A549 (cell line): ENCODE data around the gene ZNF850. TPM values are rescaled to one million over a fixed set of nuclear protein-coding genes. Genes with fewer than 3 reads are reported as not detected.

Experiments used
- ATAC-seq, 2 experiments: fragments of 200-7000 bp in 1 of 2; fragments of >200 bp in 1 of 2; cut with Nextera tagmentation in 1 of 2; cut with Tn5 transposase in 1 of 2; 3 replicates each; pipeline versions ENCODE4 v1.8.0 to v1.9.1; 2018 to 2020; ENCODE audit warnings: mild to moderate bottlenecking in 1 of 2, moderate library complexity in 1 of 2
- CTCF ChIA-PET: fragments of 300-600 bp; sonication (Branson Sonifier 250); formaldehyde crosslinking; extraction: SDS; loops from one replicate; lab custom pipeline; 2021; ENCODE audit warnings: antibody characterized with exemption, inconsistent platforms; lab: Yijun Ruan, JAX
- POLR2A ChIA-PET: fragments of 350-600 bp; formaldehyde crosslinking; extraction: SDS; loops from one replicate; lab custom pipeline; 2021; ENCODE audit warnings: antibody characterized with exemption, inconsistent platforms; lab: Yijun Ruan, JAX
- DNase-seq, 2 experiments: peaks; one replicate each; pipeline versions ENCODE4 v3.0.0 to v3.0.0-alpha.2; 2011 to 2016; ENCODE audit warnings: low read depth in 1 of 2, low spot score in 1 of 2
- FAIRE-seq: peaks from 2 replicates; lab custom pipeline; 2011; peaks lifted over from hg19 to GRCh38; lab: Jason Lieb, UNC
- H3K27ac ChIP-seq, 2 experiments: fragments of >200 bp; sonication (Bioruptor Twin); formaldehyde crosslinking; 3 replicates each; pipeline ENCODE4 v1.5.1; 2016 to 2017
- H3K4me1 ChIP-seq: fragments of >200 bp; sonication (Bioruptor Twin); formaldehyde crosslinking; 3 replicates; pipeline ENCODE4 v1.6.1; 2016
- H3K4me2 ChIP-seq: fragments of >200 bp; sonication (Bioruptor Twin); formaldehyde crosslinking; 3 replicates; pipeline ENCODE4 v1.6.1; 2016
- H3K4me3 ChIP-seq: fragments of >200 bp; sonication (Bioruptor Twin); formaldehyde crosslinking; 3 replicates; pipeline ENCODE4 v1.5.1; 2016
- H3K9me3 ChIP-seq: fragments of >200 bp; sonication (Bioruptor Twin); formaldehyde crosslinking; 3 replicates; pipeline ENCODE4 v1.6.1; 2016
- CBX2 ChIP-seq: fragments of 200-600 bp; sonication (generic); IDR thresholded peaks from 2 replicates; pipeline ENCODE4 v1.6.1; 2016; ENCODE audit warnings: low read depth, mild to moderate bottlenecking, borderline replicate concordance
- CEBPB ChIP-seq, 2 experiments: fragments of >200 bp in 1 of 2; sonication (Bioruptor Twin) in 1 of 2; formaldehyde crosslinking in 1 of 2; IDR thresholded peaks; 2 replicates each; pipeline ENCODE4 v1.6.1; 2012 to 2016
- EHF ChIP-seq: fragments of 250-450 bp; sonication (Bioruptor Pico); IDR thresholded peaks from 2 replicates; pipeline ENCODE4 v1.5.0; 2020; ENCODE audit warnings: mild to moderate bottlenecking
- EHMT2 ChIP-seq: fragments of 200-600 bp; sonication (generic); IDR thresholded peaks from 2 replicates; pipeline ENCODE4 v1.6.1; 2016; ENCODE audit warnings: antibody characterized with exemption, low read depth, mild to moderate bottlenecking, moderate library complexity
- HOXA7 ChIP-seq: fragments of 250-450 bp; sonication (Bioruptor Pico); IDR thresholded peaks from 2 replicates; pipeline ENCODE4 v1.5.0; 2020; ENCODE audit warnings: mild to moderate bottlenecking, moderate library complexity
- HOXB13 ChIP-seq: fragments of 250-450 bp; sonication (Bioruptor Pico); IDR thresholded peaks from 2 replicates; pipeline ENCODE4 v1.5.0; 2020; ENCODE audit warnings: low read depth, mild to moderate bottlenecking, moderate library complexity
- JUNB ChIP-seq: fragments of >200 bp; sonication (Bioruptor Twin); formaldehyde crosslinking; IDR thresholded peaks from 2 replicates; pipeline ENCODE4 v1.6.1; 2016
- KDM1A ChIP-seq: fragments of 200-600 bp; sonication (generic); IDR thresholded peaks from 2 replicates; pipeline ENCODE4 v1.6.1; 2016; ENCODE audit warnings: low read depth, mild to moderate bottlenecking
- KDM5A ChIP-seq: fragments of 200-600 bp; sonication (generic); IDR thresholded peaks from 2 replicates; pipeline ENCODE4 v1.6.1; 2016; ENCODE audit warnings: antibody characterized with exemption, mild to moderate bottlenecking
- NFE2L2 ChIP-seq: fragments of 150-350 bp; conservative IDR thresholded peaks from 2 replicates; pipeline ENCODE4 v1.6.1; 2014; ENCODE audit warnings: low read length
- POLR2AphosphoS2 ChIP-seq: conservative IDR thresholded peaks from 2 replicates; pipeline ENCODE4 v1.6.1; 2012; ENCODE audit warnings: low read length, improper control_type of control experiment, inconsistent platforms
- ZFP36 ChIP-seq: fragments of 450-650 bp; IDR thresholded peaks from 2 replicates; pipeline ENCODE4 v1.6.1; 2014; ENCODE audit warnings: borderline replicate concordance; ENCODE audit not compliant: partially characterized antibody
- ZNF302 ChIP-seq: fragments of 250-450 bp; sonication (Bioruptor Pico); IDR thresholded peaks from 2 replicates; pipeline ENCODE4 v1.9.0; 2021; ENCODE audit warnings: inconsistent platforms, mild to moderate bottlenecking, moderate library complexity
- polyA plus RNA-seq, 4 experiments: library from polyadenylated mRNA; depleted of rRNA in 3 of 4; stranded (reverse); fragments of >200 nt; fragmentation: RNase III in 1 of 4; extraction: RNeasy Plus Mini Kit Qiagen cat#74134 plus additional on column Dnase treatment in 1 of 4; gene quantifications; 2 replicates in 3 of 4; 3 replicates in 1 of 4; pipeline ENCODE4 v1.2.3, GENCODE V29; 2011 to 2017
- TF ChIP-seq, protein P1 (sequence below): fragments of >200 bp; sonication (Bioruptor Twin); formaldehyde crosslinking; IDR thresholded peaks from 3 replicates; pipeline ENCODE4 v1.5.1; 2016
- TF ChIP-seq, protein P2 (sequence below): fragments of >200 bp; sonication (Bioruptor Twin); formaldehyde crosslinking; IDR thresholded peaks from 3 replicates; pipeline ENCODE4 v1.6.1; 2016
- TF ChIP-seq, protein P3 (sequence below): fragments of 250-450 bp; sonication (Bioruptor Pico); IDR thresholded peaks from 2 replicates; pipeline ENCODE4 v1.5.0; 2021; ENCODE audit warnings: mild to moderate bottlenecking, moderate library complexity, borderline replicate concordance
- TF ChIP-seq, protein P4 (sequence below): fragments of 200-600 bp; sonication (generic); IDR thresholded peaks from 2 replicates; pipeline ENCODE4 v1.6.1; 2016; ENCODE audit warnings: antibody characterized with exemption, mild to moderate bottlenecking, moderate library complexity
- TF ChIP-seq, protein P5 (sequence below): IDR thresholded peaks from 2 replicates; pipeline ENCODE4 v1.6.1; 2012
- TF ChIP-seq, protein P6 (sequence below): fragments of 150-350 bp; IDR thresholded peaks from 2 replicates; pipeline ENCODE4 v1.6.1; 2014; ENCODE audit warnings: low read depth, mild to moderate bottlenecking, low read length

The ZNF850 gene
- polyA plus RNA-seq, 2 of the 4 experiments (the other 2 are of a cell fraction) = 1.5 to 3.1 TPM

DNA sequence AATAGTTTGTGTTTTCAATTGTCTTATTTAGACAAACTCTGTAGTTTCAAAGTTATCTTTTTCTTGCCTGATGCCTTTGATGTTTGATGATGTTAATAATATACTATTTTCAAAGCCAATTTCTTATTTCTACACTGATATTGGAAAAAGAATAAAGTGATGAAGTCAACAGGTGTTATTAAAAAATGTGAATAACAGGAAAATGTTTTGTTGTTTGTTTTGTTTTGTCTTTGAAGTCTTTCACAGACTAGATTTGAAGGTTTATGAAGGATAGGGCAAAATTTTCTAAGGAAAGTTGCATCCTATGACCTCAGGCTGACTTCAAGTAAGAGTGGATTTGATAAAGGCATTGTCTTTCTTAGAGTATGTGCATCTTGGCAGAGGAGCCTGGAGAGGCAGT lies 34.4 kb upstream of the ZNF850 start:
- no peaks in the 10 kb centered on the region for H3K4me1 ChIP-seq
- POLR2A ChIA-PET = no interaction called here
- TF ChIP-seq EHMT2 = no peak
- TF ChIP-seq, protein P1, sequence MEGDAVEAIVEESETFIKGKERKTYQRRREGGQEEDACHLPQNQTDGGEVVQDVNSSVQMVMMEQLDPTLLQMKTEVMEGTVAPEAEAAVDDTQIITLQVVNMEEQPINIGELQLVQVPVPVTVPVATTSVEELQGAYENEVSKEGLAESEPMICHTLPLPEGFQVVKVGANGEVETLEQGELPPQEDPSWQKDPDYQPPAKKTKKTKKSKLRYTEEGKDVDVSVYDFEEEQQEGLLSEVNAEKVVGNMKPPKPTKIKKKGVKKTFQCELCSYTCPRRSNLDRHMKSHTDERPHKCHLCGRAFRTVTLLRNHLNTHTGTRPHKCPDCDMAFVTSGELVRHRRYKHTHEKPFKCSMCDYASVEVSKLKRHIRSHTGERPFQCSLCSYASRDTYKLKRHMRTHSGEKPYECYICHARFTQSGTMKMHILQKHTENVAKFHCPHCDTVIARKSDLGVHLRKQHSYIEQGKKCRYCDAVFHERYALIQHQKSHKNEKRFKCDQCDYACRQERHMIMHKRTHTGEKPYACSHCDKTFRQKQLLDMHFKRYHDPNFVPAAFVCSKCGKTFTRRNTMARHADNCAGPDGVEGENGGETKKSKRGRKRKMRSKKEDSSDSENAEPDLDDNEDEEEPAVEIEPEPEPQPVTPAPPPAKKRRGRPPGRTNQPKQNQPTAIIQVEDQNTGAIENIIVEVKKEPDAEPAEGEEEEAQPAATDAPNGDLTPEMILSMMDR = no peak
- TF ChIP-seq, protein P2, sequence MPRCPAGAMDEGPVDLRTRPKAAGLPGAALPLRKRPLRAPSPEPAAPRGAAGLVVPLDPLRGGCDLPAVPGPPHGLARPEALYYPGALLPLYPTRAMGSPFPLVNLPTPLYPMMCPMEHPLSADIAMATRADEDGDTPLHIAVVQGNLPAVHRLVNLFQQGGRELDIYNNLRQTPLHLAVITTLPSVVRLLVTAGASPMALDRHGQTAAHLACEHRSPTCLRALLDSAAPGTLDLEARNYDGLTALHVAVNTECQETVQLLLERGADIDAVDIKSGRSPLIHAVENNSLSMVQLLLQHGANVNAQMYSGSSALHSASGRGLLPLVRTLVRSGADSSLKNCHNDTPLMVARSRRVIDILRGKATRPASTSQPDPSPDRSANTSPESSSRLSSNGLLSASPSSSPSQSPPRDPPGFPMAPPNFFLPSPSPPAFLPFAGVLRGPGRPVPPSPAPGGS = no peak
- TF ChIP-seq KDM1A = no peak
- TF ChIP-seq, protein P3, sequence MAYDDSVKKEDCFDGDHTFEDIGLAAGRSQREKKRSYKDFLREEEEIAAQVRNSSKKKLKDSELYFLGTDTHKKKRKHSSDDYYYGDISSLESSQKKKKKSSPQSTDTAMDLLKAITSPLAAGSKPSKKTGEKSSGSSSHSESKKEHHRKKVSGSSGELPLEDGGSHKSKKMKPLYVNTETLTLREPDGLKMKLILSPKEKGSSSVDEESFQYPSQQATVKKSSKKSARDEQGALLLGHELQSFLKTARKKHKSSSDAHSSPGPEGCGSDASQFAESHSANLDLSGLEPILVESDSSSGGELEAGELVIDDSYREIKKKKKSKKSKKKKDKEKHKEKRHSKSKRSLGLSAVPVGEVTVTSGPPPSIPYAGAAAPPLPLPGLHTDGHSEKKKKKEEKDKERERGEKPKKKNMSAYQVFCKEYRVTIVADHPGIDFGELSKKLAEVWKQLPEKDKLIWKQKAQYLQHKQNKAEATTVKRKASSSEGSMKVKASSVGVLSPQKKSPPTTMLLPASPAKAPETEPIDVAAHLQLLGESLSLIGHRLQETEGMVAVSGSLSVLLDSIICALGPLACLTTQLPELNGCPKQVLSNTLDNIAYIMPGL = no peak
- no peak for TF ChIP-seq NFE2L2
- TF ChIP-seq, protein P4, sequence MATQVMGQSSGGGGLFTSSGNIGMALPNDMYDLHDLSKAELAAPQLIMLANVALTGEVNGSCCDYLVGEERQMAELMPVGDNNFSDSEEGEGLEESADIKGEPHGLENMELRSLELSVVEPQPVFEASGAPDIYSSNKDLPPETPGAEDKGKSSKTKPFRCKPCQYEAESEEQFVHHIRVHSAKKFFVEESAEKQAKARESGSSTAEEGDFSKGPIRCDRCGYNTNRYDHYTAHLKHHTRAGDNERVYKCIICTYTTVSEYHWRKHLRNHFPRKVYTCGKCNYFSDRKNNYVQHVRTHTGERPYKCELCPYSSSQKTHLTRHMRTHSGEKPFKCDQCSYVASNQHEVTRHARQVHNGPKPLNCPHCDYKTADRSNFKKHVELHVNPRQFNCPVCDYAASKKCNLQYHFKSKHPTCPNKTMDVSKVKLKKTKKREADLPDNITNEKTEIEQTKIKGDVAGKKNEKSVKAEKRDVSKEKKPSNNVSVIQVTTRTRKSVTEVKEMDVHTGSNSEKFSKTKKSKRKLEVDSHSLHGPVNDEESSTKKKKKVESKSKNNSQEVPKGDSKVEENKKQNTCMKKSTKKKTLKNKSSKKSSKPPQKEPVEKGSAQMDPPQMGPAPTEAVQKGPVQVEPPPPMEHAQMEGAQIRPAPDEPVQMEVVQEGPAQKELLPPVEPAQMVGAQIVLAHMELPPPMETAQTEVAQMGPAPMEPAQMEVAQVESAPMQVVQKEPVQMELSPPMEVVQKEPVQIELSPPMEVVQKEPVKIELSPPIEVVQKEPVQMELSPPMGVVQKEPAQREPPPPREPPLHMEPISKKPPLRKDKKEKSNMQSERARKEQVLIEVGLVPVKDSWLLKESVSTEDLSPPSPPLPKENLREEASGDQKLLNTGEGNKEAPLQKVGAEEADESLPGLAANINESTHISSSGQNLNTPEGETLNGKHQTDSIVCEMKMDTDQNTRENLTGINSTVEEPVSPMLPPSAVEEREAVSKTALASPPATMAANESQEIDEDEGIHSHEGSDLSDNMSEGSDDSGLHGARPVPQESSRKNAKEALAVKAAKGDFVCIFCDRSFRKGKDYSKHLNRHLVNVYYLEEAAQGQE = no peak
- TF ChIP-seq KDM5A = no peak
- TF ChIP-seq CBX2 = no peak
- no peak for TF ChIP-seq JUNB
- no peak for TF ChIP-seq POLR2AphosphoS2
- TF ChIP-seq HOXB13 (CRISPR knock-in tag) = no peak
- TF ChIP-seq, protein P5, sequence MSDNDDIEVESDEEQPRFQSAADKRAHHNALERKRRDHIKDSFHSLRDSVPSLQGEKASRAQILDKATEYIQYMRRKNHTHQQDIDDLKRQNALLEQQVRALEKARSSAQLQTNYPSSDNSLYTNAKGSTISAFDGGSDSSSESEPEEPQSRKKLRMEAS = no peak
- no peak for TF ChIP-seq HOXA7
- no peak for TF ChIP-seq ZNF302 (CRISPR knock-in tag)
- TF ChIP-seq, protein P6, sequence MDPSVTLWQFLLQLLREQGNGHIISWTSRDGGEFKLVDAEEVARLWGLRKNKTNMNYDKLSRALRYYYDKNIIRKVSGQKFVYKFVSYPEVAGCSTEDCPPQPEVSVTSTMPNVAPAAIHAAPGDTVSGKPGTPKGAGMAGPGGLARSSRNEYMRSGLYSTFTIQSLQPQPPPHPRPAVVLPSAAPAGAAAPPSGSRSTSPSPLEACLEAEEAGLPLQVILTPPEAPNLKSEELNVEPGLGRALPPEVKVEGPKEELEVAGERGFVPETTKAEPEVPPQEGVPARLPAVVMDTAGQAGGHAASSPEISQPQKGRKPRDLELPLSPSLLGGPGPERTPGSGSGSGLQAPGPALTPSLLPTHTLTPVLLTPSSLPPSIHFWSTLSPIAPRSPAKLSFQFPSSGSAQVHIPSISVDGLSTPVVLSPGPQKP = no peak
- TF ChIP-seq CEBPB (IDR thresholded peaks at IDR 0.05) = no peak
- TF ChIP-seq ZFP36 = no peak
- TF ChIP-seq EHF (CRISPR knock-in tag) = no peak
- TF ChIP-seq, all 56 proteins: peak for 0
- CTCF ChIA-PET = interaction anchor here (0.6 kb wide), 1 partner anchor 746 kb away, joined by 3 read pairs; no protein-coding TSS in a partner anchor
- Histone ChIP-seq H3K4me2 (no peak overlapping the region), H3K4me3 (no peak overlapping the region), H3K27ac (no peak overlapping the region), H3K9me3 (peaks cover 84% of the 10 kb centered on the region)
- FAIRE-seq = no peak
- DNase-seq = no peak
- ATAC-seq = no peak
